Measurements from ENCODE around the gene IL23R.

IL23R gene

GRCh38 chr1:67211589-67212563 is 45.6 kb downstream of the IL23R start:
- no peak for TF ChIP-seq EZH2phosphoT487 (conservative IDR thresholded peaks at IDR 0.05; ENCODE audit: low read length)
- peak; percentile 52 for TF ChIP-seq CTCF (IDR thresholded peaks at IDR 0.05; ENCODE audit: insufficient read depth, low read length, poor library complexity, severe bottlenecking)
- Histone ChIP-seq H4K20me1 (ENCODE audit: low read depth, low read length) (no peaks in the 10 kb centered on the region), H3K9ac (ENCODE audit: low read length) (no peak overlapping the region), H3K36me3 (ENCODE audit: low read length) (no peaks in the 10 kb centered on the region), H3K9me2 (replicated peaks; ENCODE audit: insufficient read depth, low read length) (no peaks in the 10 kb centered on the region), H2AFZ (ENCODE audit: low read depth, low read length, severe bottlenecking) (no peak overlapping the region), H3K79me2 (ENCODE audit: insufficient read depth, low read length) (no peaks in the 10 kb centered on the region), H3K27ac (ENCODE audit: low read depth, low read length) (no peak overlapping the region), H3K27me3 (ENCODE audit: low read length) (no peaks in the 10 kb centered on the region), H3K9me3 (ENCODE audit: insufficient read depth, low read length) (no peaks in the 10 kb centered on the region), H3K4me3 (ENCODE audit: insufficient read depth, low read length, poor library complexity, severe bottlenecking) (no peak overlapping the region), H3F3A (ENCODE audit: insufficient read depth) (no peaks in the 10 kb centered on the region), H3K4me2 (ENCODE audit: low read depth, low read length, poor library complexity, severe bottlenecking) (no peak overlapping the region)

GRCh38 chr1:67213164-67213563 is 46.9 kb downstream of the IL23R start:
- H3K79me2 ChIP-seq (ENCODE audit: insufficient read depth, low read length) = no peaks in the 10 kb centered on the region

GRCh38 chr1:67213948-67214347 is 47.7 kb downstream of the IL23R start:
- H3K27ac ChIP-seq (ENCODE audit: low read depth, low read length) = no peak overlapping the region
- H3K9ac ChIP-seq (ENCODE audit: low read length) = no peak overlapping the region
- no peak overlapping the region for H3K4me2 ChIP-seq (ENCODE audit: low read depth, low read length, poor library complexity, severe bottlenecking)
- H2AFZ ChIP-seq (ENCODE audit: low read depth, low read length, severe bottlenecking) = no peak overlapping the region
- no peaks in the 10 kb centered on the region for H3K27me3 ChIP-seq (ENCODE audit: low read length)
- no peaks in the 10 kb centered on the region for H3K79me2 ChIP-seq (ENCODE audit: insufficient read depth, low read length)
- H3K9me2 ChIP-seq (replicated peaks; ENCODE audit: insufficient read depth, low read length) = no peaks in the 10 kb centered on the region
- no peaks in the 10 kb centered on the region for H4K20me1 ChIP-seq (ENCODE audit: low read depth, low read length)
- no peaks in the 10 kb centered on the region for H3K36me3 ChIP-seq (ENCODE audit: low read length)
- no peaks in the 10 kb centered on the region for H3K9me3 ChIP-seq (ENCODE audit: insufficient read depth, low read length)
- TF ChIP-seq CTCF (IDR thresholded peaks at IDR 0.05; ENCODE audit: insufficient read depth, low read length, poor library complexity, severe bottlenecking) (no peak), EZH2phosphoT487 (conservative IDR thresholded peaks at IDR 0.05; ENCODE audit: low read length) (no peak)
- no peaks in the 10 kb centered on the region for H3F3A ChIP-seq (ENCODE audit: insufficient read depth)
- H3K4me3 ChIP-seq (ENCODE audit: insufficient read depth, low read length, poor library complexity, severe bottlenecking) = no peak overlapping the region

More at GRCh38 chr1:67213164-67213563, 46.9 kb downstream of the IL23R start:
- no peak for TF ChIP-seq EZH2phosphoT487 (conservative IDR thresholded peaks at IDR 0.05; ENCODE audit: low read length)
- peak; percentile 26 for TF ChIP-seq CTCF (IDR thresholded peaks at IDR 0.05; ENCODE audit: insufficient read depth, low read length, poor library complexity, severe bottlenecking)
- Histone ChIP-seq H3K27me3 (ENCODE audit: low read length) (no peaks in the 10 kb centered on the region), H3K4me3 (ENCODE audit: insufficient read depth, low read length, poor library complexity, severe bottlenecking) (no peak overlapping the region), H3K4me2 (ENCODE audit: low read depth, low read length, poor library complexity, severe bottlenecking) (no peak overlapping the region), H4K20me1 (ENCODE audit: low read depth, low read length) (no peaks in the 10 kb centered on the region), H3K27ac (ENCODE audit: low read depth, low read length) (no peak overlapping the region), H2AFZ (ENCODE audit: low read depth, low read length, severe bottlenecking) (no peak overlapping the region), H3K9ac (ENCODE audit: low read length) (no peak overlapping the region), H3K36me3 (ENCODE audit: low read length) (no peaks in the 10 kb centered on the region), H3F3A (ENCODE audit: insufficient read depth) (no peaks in the 10 kb centered on the region), H3K9me2 (replicated peaks; ENCODE audit: insufficient read depth, low read length) (no peaks in the 10 kb centered on the region), H3K9me3 (ENCODE audit: insufficient read depth, low read length) (no peaks in the 10 kb centered on the region)

All from SU-DHL-6 (cell line).